ENCODE data around the gene CCNL2.

CCNL2 gene

GRCh38 chr1:1354271-1355247, 44.6 kb downstream of the CCNL2 start:
- peak in 1 of 2 donors; percentile 26 for DNase-seq

- DNase-seq, result no peak
Observed at GRCh38 chr1:1353389-1354151, 45.6 kb downstream of the CCNL2 start.

- DNase-seq, result no peak
Observed at GRCh38 chr1:1352786-1353388, 46.2 kb downstream of the CCNL2 start.

- no peak for DNase-seq
Observed at GRCh38 chr1:1351511-1352427, 47.4 kb downstream of the CCNL2 start.

- peak; percentile 66 to 73 for DNase-seq
Observed at GRCh38 chr1:1349256-1350012, 49.7 kb downstream of the CCNL2 start, which contains the start of gene DVL1. Gene DVL1, minus strand, starts transcription at chr1:1349418. Its CDS starts 353 bp downstream, at chr1:1349065.

- DNase-seq, result no peak
Observed at GRCh38 chr1:1348420-1349255, 50.5 kb downstream of the CCNL2 start.

- DNase-seq, result no peak
Observed at GRCh38 chr1:1347663-1348419, 51.3 kb downstream of the CCNL2 start.

- no peak for DNase-seq
Observed at GRCh38 chr1:1347026-1347595, 52.0 kb downstream of the CCNL2 start.

- DNase-seq, result no peak
Observed at GRCh38 chr1:1346501-1346890, 52.6 kb downstream of the CCNL2 start.

- no peak for DNase-seq
Observed at GRCh38 chr1:1345860-1346500, 53.2 kb downstream of the CCNL2 start.

- DNase-seq, result no peak
Observed at GRCh38 chr1:1345384-1345783, 53.8 kb downstream of the CCNL2 start.

- DNase-seq, result peak; percentile 57 to 66
Observed at GRCh38 chr1:1344655-1345361, 54.3 kb downstream of the CCNL2 start.

- no peak for DNase-seq
Observed at GRCh38 chr1:1343811-1344421, 55.2 kb downstream of the CCNL2 start.

- DNase-seq, result no peak
Observed at GRCh38 chr1:1342584-1343115, 56.5 kb downstream of the CCNL2 start.

GRCh38 chr1:1342061-1342562, 57.0 kb downstream of the CCNL2 start:
- no peak for DNase-seq

- no peak for DNase-seq
Observed at GRCh38 chr1:1341549-1342021, 57.5 kb downstream of the CCNL2 start.
